Panc1 (cell line): ENCODE results near the gene FKBP5. TPM values are rescaled to one million over a fixed set of nuclear protein-coding genes. Genes with fewer than 3 reads are reported as not detected.

ENCODE experiments used
- ATAC-seq: fragments of 200-7000 bp; cut with Tn5 transposase; 2 replicates; pipeline ENCODE4 v1.9.1; 2020; ENCODE audit warnings: mild to moderate bottlenecking, moderate library complexity
- BruUV-seq: library from RNA; stranded (reverse); fragments of 400-500 nt; replicated peaks from 2 replicates; lab custom pipeline; 2021; lab: Mats Ljungman, UMichigan
- CTCF ChIA-PET: fragments of 300-600 bp; sonication (Branson Sonifier 250); formaldehyde crosslinking; loops from one replicate; lab custom pipeline; 2022; ENCODE audit warnings: antibody characterized with exemption; lab: Charles Lee
- POLR2A ChIA-PET: fragments of 300-600 bp; sonication (Branson Sonifier 250); formaldehyde crosslinking; loops from one replicate; lab custom pipeline; 2022; ENCODE audit warnings: antibody characterized with exemption; lab: Charles Lee
- DNase-seq: peaks from one replicate; pipeline ENCODE4 v3.0.0-alpha.2; 2010; ENCODE audit warnings: low read depth, low spot score
- H3K27ac ChIP-seq: 2 replicates; pipeline ENCODE4 v1.5.1; 2011; ENCODE audit warnings: mild to moderate bottlenecking, low read length, inconsistent platforms
- H3K27me3 ChIP-seq: fragments of 200-500 bp; sonication (Bioruptor generic); 2 replicates; pipeline ENCODE4 v1.6.0; 2014; ENCODE audit warnings: low read length, inconsistent platforms; ENCODE audit not compliant: control insufficient read depth, insufficient read depth
- H3K36me3 ChIP-seq: fragments of 200-500 bp; sonication (Bioruptor generic); 2 replicates; pipeline ENCODE4 v1.5.1; 2014; ENCODE audit warnings: inconsistent platforms, mild to moderate bottlenecking, low read length, moderate library complexity; ENCODE audit not compliant: control insufficient read depth, insufficient read depth
- H3K4me1 ChIP-seq: 2 replicates; pipeline ENCODE4 v1.5.1; 2011; ENCODE audit warnings: inconsistent platforms, mild to moderate bottlenecking, low read length, moderate library complexity; ENCODE audit not compliant: control insufficient read depth, insufficient read depth
- H3K4me3 ChIP-seq, 2 experiments: 2 replicates each; pipeline ENCODE4 v1.5.1; 2011 to 2012; ENCODE audit warnings: low read depth in 2 of 2, low read length in 2 of 2, mild to moderate bottlenecking in 2 of 2, inconsistent platforms in 1 of 2, moderate library complexity in 1 of 2
- H3K9me3 ChIP-seq: fragments of 200-500 bp; sonication (Bioruptor generic); 2 replicates; pipeline ENCODE4 v1.5.1; 2014; ENCODE audit warnings: low read depth, mild to moderate bottlenecking, inconsistent platforms, low read length, moderate library complexity; ENCODE audit not compliant: control insufficient read depth, insufficient read depth
- CTCF ChIP-seq: fragments of 450-650 bp; IDR thresholded peaks from 2 replicates; pipeline ENCODE4 v1.5.1; 2017; ENCODE audit warnings: mild to moderate bottlenecking
- POLR2AphosphoS5 ChIP-seq: IDR thresholded peaks from 2 replicates; pipeline ENCODE4 v1.6.1; 2012; ENCODE audit warnings: mild to moderate bottlenecking, low read depth, low read length, moderate library complexity
- SIN3A ChIP-seq: IDR thresholded peaks from 2 replicates; pipeline ENCODE4 v1.6.1; 2012; ENCODE audit warnings: low read depth, mild to moderate bottlenecking, low read length, moderate library complexity, borderline replicate concordance; ENCODE audit not compliant: insufficient read depth
- TCF7L2 ChIP-seq: IDR thresholded peaks from 2 replicates; pipeline ENCODE4 v1.6.1; 2011; ENCODE audit warnings: mild to moderate bottlenecking, low read depth, low read length, inconsistent platforms
- in situ Hi-C: cut with HindIII; loops from 2 replicates; pipeline ENCODE4 v1.10.0; 2016; ENCODE audit warnings: low sequenced_read_pairs, low pct_unique_long_range_greater_than_20kb
- intact Hi-C: fragments of 100-400 bp; cut with micrococcal nuclease; formaldehyde crosslinking; loops from one replicate; pipeline ENCODE4 v1.10.0; 2022; ENCODE audit not compliant: unreplicated experiment
- total RNA-seq: library from RNA; stranded (reverse); gene quantifications from one replicate; pipeline ENCODE4 v1.2.1, GENCODE V29; 2021; ENCODE audit not compliant: unreplicated experiment
- TF ChIP-seq, protein P1 (sequence below), 2 experiments: IDR thresholded peaks; 2 replicates each; pipeline ENCODE4 v1.6.1; 2011 to 2012; ENCODE audit warnings: low read depth in 2 of 2, control low read depth in 1 of 2, low read length in 1 of 2, mild to moderate bottlenecking in 1 of 2, moderate library complexity in 1 of 2; ENCODE audit not compliant: insufficient read depth in 1 of 2

The FKBP5 gene
- total RNA-seq, 1 experiment from 2014 or later: 25.2 TPM

GRCh38 chr6:35587167-35587566, 101.5 kb downstream of the FKBP5 start:
- TF ChIP-seq SIN3A: no peak
- no peaks in the 10 kb centered on the region for H3K4me1 ChIP-seq
- intact Hi-C loops (no loop called here), in situ Hi-C loops (no loop called here)
- no peaks in the 10 kb centered on the region for H3K9me3 ChIP-seq
- no peaks in the 10 kb centered on the region for H3K36me3 ChIP-seq
- no peaks in the 10 kb centered on the region for H3K27me3 ChIP-seq
- H3K27ac ChIP-seq: no peak overlapping the region
- DNase-seq (no peak), ATAC-seq (no peak)
- H3K4me3 ChIP-seq: no peak overlapping the region
- no TSS peak for BruUV-seq
- ChIA-PET POLR2A (no interaction called here), CTCF (interaction anchor here (0.5 kb wide), 1 partner anchor 50 kb away, joined by 3 read pairs; no protein-coding TSS in a partner anchor)

DNA sequence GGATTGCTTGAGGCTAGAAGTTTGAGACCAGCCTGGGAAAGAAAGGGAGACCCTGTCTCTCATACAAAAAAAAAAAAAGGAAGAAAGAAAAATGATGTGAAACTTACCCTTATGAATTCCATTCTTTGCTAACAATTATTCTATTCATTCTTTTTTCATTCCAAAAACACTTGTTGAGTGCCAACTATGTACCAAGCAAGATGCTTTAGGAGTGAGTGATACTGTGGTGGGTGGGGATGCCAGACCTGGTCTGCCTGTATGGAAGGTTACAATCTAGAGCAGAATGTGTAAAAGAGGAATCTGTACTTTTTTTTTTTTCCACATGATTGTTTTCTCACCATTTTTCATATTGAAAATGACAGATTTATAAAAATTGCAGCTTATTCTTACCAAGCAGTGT, 102.2 kb downstream of the FKBP5 start:
- BruUV-seq: no TSS peak
- H3K27ac ChIP-seq: no peak overlapping the region
- TF ChIP-seq TCF7L2 (no peak), SIN3A (no peak)
- TF ChIP-seq, protein P1, sequence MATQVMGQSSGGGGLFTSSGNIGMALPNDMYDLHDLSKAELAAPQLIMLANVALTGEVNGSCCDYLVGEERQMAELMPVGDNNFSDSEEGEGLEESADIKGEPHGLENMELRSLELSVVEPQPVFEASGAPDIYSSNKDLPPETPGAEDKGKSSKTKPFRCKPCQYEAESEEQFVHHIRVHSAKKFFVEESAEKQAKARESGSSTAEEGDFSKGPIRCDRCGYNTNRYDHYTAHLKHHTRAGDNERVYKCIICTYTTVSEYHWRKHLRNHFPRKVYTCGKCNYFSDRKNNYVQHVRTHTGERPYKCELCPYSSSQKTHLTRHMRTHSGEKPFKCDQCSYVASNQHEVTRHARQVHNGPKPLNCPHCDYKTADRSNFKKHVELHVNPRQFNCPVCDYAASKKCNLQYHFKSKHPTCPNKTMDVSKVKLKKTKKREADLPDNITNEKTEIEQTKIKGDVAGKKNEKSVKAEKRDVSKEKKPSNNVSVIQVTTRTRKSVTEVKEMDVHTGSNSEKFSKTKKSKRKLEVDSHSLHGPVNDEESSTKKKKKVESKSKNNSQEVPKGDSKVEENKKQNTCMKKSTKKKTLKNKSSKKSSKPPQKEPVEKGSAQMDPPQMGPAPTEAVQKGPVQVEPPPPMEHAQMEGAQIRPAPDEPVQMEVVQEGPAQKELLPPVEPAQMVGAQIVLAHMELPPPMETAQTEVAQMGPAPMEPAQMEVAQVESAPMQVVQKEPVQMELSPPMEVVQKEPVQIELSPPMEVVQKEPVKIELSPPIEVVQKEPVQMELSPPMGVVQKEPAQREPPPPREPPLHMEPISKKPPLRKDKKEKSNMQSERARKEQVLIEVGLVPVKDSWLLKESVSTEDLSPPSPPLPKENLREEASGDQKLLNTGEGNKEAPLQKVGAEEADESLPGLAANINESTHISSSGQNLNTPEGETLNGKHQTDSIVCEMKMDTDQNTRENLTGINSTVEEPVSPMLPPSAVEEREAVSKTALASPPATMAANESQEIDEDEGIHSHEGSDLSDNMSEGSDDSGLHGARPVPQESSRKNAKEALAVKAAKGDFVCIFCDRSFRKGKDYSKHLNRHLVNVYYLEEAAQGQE (IDR thresholded peaks at IDR 0.05; ENCODE audit: insufficient read depth in 1 of 2, low read depth in 2 of 2, low read length in 1 of 2): no peak
- H3K4me1 ChIP-seq: no peaks in the 10 kb centered on the region
- ATAC-seq (no peak), DNase-seq (no peak)
- no peak overlapping the region for H3K4me3 ChIP-seq
- in situ Hi-C loops (no loop called here), intact Hi-C loops (no loop called here)
- ChIA-PET CTCF (interaction anchor here (0.5 to 0.6 kb wide), 2 partner anchors 49 to 655 kb away, joined by 3 read pairs; no protein-coding TSS in a partner anchor), POLR2A (no interaction called here)
- no peaks in the 10 kb centered on the region for H3K27me3 ChIP-seq
- no peaks in the 10 kb centered on the region for H3K9me3 ChIP-seq
- H3K36me3 ChIP-seq: no peaks in the 10 kb centered on the region

DNA sequence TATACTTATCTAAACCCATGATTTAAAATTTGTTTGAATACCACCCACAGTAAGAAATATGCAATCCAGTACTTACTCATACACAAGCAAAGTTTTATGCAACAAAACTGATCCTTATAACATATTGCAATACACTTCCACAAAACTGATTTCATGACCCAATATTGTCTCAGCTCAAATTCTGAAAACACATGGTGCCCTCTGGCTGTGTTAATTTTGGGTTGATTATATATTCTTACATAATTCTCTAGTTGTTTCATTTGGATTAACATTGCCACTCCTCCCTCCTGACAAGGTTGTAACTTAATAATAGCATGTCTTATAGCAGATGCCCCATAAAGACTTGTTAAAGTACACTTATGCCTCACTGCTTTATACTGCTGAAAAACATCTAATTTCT, 103.1 kb downstream of the FKBP5 start:
- Histone ChIP-seq H3K36me3 (no peaks in the 10 kb centered on the region), H3K4me1 (no peaks in the 10 kb centered on the region), H3K27ac (no peak overlapping the region), H3K9me3 (no peaks in the 10 kb centered on the region), H3K4me3 (no peak overlapping the region), H3K27me3 (no peaks in the 10 kb centered on the region)
- ChIA-PET POLR2A (no interaction called here), CTCF (no interaction called here)
- in situ Hi-C loops: no loop called here
- DNase-seq: no peak
- no TSS peak for BruUV-seq
- no peak for TF ChIP-seq SIN3A
- no peak for TF ChIP-seq POLR2AphosphoS5
- TF ChIP-seq TCF7L2: no peak
- TF ChIP-seq, protein P1 (IDR thresholded peaks at IDR 0.05; ENCODE audit: insufficient read depth in 1 of 2, low read depth in 2 of 2, low read length in 1 of 2): no peak
- TF ChIP-seq CTCF: no peak
- intact Hi-C loops: loop anchor here (2.0 kb wide), 1 partner anchor 99 kb away; no protein-coding TSS in a partner anchor
- ATAC-seq: no peak
